K562 (cell line): ENCODE data around the gene MASP1.

ENCODE experiments used
- ATF3 ChIP-seq, 2 experiments: fragments of 450-650 bp in 1 of 2; sonication (generic) in 1 of 2; formaldehyde crosslinking in 1 of 2; IDR thresholded peaks in 1 of 2; conservative IDR thresholded peaks in 1 of 2; 2 replicates each; pipeline versions ENCODE4 v1.6.1 to v1.8.1; 2016 to 2023; ENCODE audit warnings: mild to moderate bottlenecking in 2 of 2, moderate library complexity in 2 of 2, inconsistent platforms in 1 of 2, missing genetic modification reagents in 1 of 2
- CTCF ChIP-seq, 3 experiments: IDR thresholded peaks in 2 of 3; conservative IDR thresholded peaks in 1 of 3; 2 replicates each; pipeline ENCODE4 v1.5.1; 2011 to 2012; ENCODE audit warnings: low read length in 3 of 3, mild to moderate bottlenecking in 3 of 3, control low read depth in 2 of 3, improper control_type of control experiment in 1 of 3, inconsistent platforms in 1 of 3, low read depth in 1 of 3, mixed read lengths in 1 of 3, moderate library complexity in 1 of 3; ENCODE audit not compliant: insufficient read depth in 2 of 3
- SOX6 ChIP-seq: fragments of 450-650 bp; IDR thresholded peaks from 2 replicates; pipeline ENCODE4 v1.6.1; 2014; ENCODE audit warnings: mild to moderate bottlenecking
- TBP ChIP-seq: optimal IDR thresholded peaks from 2 replicates; pipeline ENCODE3; 2011; ENCODE audit warnings: low read depth, low read length, improper control_type of control experiment

GRCh38 chr3:187291512-187292132 is at the start of gene MASP1:
- TF ChIP-seq ATF3 (IDR thresholded peaks at IDR 0.05) (no peak), ATF3 (CRISPR knock-in tag; conservative IDR thresholded peaks at IDR 0.05) (no peak), SOX6 (no peak), CTCF (IDR thresholded peaks at IDR 0.05 in 2 of 3, conservative IDR thresholded peaks at IDR 0.05 in 1 of 3; ENCODE audit: insufficient read depth in 2 of 3, low read depth in 1 of 3, low read length in 3 of 3) (no peak), TBP (no peak)
